ENCODE results near the gene BTBD10.

Gene BTBD10

GRCh38 chr11:13473013-13473722 lies 10.1 kb upstream of the BTBD10 start:
- no peak overlapping the region for H3K4me3 ChIP-seq (ENCODE audit: low read depth, low read length)
- no peak for DNase-seq
- TF ChIP-seq CTCF (IDR thresholded peaks at IDR 0.05; ENCODE audit: low read depth, low read length, missing control alignments): no peak
- no peaks in the 10 kb centered on the region for H3K36me3 ChIP-seq (replicated peaks)
- H3K27ac ChIP-seq: no peak overlapping the region
- H3K27me3 ChIP-seq (replicated peaks): no peaks in the 10 kb centered on the region
- in situ Hi-C loops (cut with HindIII; ENCODE audit: low pct_ligation_motif_present, low sequenced_read_pairs): no loop called here

- TF ChIP-seq CTCF (IDR thresholded peaks at IDR 0.05; ENCODE audit: low read depth, low read length, missing control alignments): no peak
- in situ Hi-C loops (cut with HindIII; ENCODE audit: low pct_ligation_motif_present, low sequenced_read_pairs): no loop called here
These were observed 5.7 kb upstream of the BTBD10 start for GRCh38 chr11:13468750-13469149.

GRCh38 chr11:13465909-13466371 lies 2.9 kb upstream of the BTBD10 start:
- in situ Hi-C loops (cut with HindIII; ENCODE audit: low pct_ligation_motif_present, low sequenced_read_pairs): no loop called here
- Histone ChIP-seq H3K27ac (no peak overlapping the region), H3K27me3 (replicated peaks) (no peaks in the 10 kb centered on the region), H3K36me3 (replicated peaks) (no peaks in the 10 kb centered on the region), H3K4me3 (ENCODE audit: low read depth, low read length) (no peak overlapping the region)
- peak; percentile 51 for TF ChIP-seq CTCF (IDR thresholded peaks at IDR 0.05; ENCODE audit: low read depth, low read length, missing control alignments)
- DNase-seq: peak; percentile 35

More at GRCh38 chr11:13468750-13469149, 5.7 kb upstream of the BTBD10 start:
- DNase-seq: no peak
- Histone ChIP-seq H3K27me3 (replicated peaks) (no peaks in the 10 kb centered on the region), H3K4me3 (ENCODE audit: low read depth, low read length) (no peak overlapping the region), H3K36me3 (replicated peaks) (no peaks in the 10 kb centered on the region), H3K27ac (no peak overlapping the region)

- no peaks in the 10 kb centered on the region for H3K27me3 ChIP-seq (replicated peaks)
- no peak overlapping the region for H3K27ac ChIP-seq
- peak overlapping the region; percentile 91 for H3K4me3 ChIP-seq (ENCODE audit: low read depth, low read length)
- TF ChIP-seq CTCF (IDR thresholded peaks at IDR 0.05; ENCODE audit: low read depth, low read length, missing control alignments): no peak
- DNase-seq: no peak
- in situ Hi-C loops (cut with HindIII; ENCODE audit: low pct_ligation_motif_present, low sequenced_read_pairs): no loop called here
- no peaks in the 10 kb centered on the region for H3K36me3 ChIP-seq (replicated peaks)
These were observed 813 bp upstream of the BTBD10 start for GRCh38 chr11:13463779-13464290.

- peak; percentile 33 for DNase-seq
- in situ Hi-C loops (cut with HindIII; ENCODE audit: low pct_ligation_motif_present, low sequenced_read_pairs): no loop called here
- H3K27me3 ChIP-seq (replicated peaks): no peaks in the 10 kb centered on the region
- peak overlapping the region; percentile 62 for H3K27ac ChIP-seq
- peak overlapping the region; percentile 91 for H3K4me3 ChIP-seq (ENCODE audit: low read depth, low read length)
- H3K36me3 ChIP-seq (replicated peaks): no peaks in the 10 kb centered on the region
- peak; percentile 5 for TF ChIP-seq CTCF (IDR thresholded peaks at IDR 0.05; ENCODE audit: low read depth, low read length, missing control alignments)
These were observed 616 bp downstream of the BTBD10 start for GRCh38 chr11:13462311-13462900.

Data from brain microvascular endothelial cell (primary cell).